B cell (primary cell): ENCODE results near the gene SEMA3A. TPM values are rescaled to one million over a fixed set of nuclear protein-coding genes. Genes with fewer than 3 reads are reported as not detected.

Experiments
- ATAC-seq: fragments of 200-7000 bp; cut with Tn5 transposase; one replicate; pipeline ENCODE4 v1.10.0; 2021; ENCODE audit warnings: low read depth, mild to moderate bottlenecking, moderate number of reproducible peaks, moderate library complexity
- CTCF ChIA-PET: fragments of 350-600 bp; sonication (Branson Sonifier 250); formaldehyde crosslinking; loops from one replicate; lab custom pipeline; 2021; ENCODE audit warnings: antibody characterized with exemption, inconsistent platforms; lab: Charles Lee
- POLR2A ChIA-PET: fragments of 350-600 bp; sonication (Branson Sonifier 250); formaldehyde crosslinking; loops from one replicate; lab custom pipeline; 2021; ENCODE audit warnings: antibody characterized with exemption; lab: Charles Lee
- DNase-seq: peaks from one replicate; pipeline ENCODE4 v3.0.0; 2013
- H2AFZ ChIP-seq: 2 replicates; pipeline ENCODE4 v1.6.1; 2012; ENCODE audit warnings: mild to moderate bottlenecking, low read depth, low read length; ENCODE audit not compliant: insufficient read depth, poor library complexity, severe bottlenecking
- H3K27ac ChIP-seq, 2 donors: 1 replicate in 1 of 2; 2 replicates in 1 of 2; pipeline ENCODE4 v1.5.1; 2012 to 2013; ENCODE audit warnings: low read length in 2 of 2, mild to moderate bottlenecking in 2 of 2, moderate library complexity in 1 of 2
- H3K27me3 ChIP-seq, 4 experiments: fragments of 200-600 bp in 1 of 4; sonication (generic) in 1 of 4; replicated peaks in 1 of 4; 1 replicate in 2 of 4; 2 replicates in 2 of 4; pipeline versions ENCODE4 v1.6.1 to v1.7.0; 2013 to 2016; ENCODE audit warnings: low read length in 3 of 4, mild to moderate bottlenecking in 2 of 4, mixed read lengths in 1 of 4, moderate library complexity in 1 of 4; ENCODE audit not compliant: insufficient read depth in 4 of 4, control insufficient read depth in 3 of 4; ENCODE audit errors: control extremely low read depth in 1 of 4
- H3K36me3 ChIP-seq, 2 experiments: replicated peaks in 1 of 2; 1 replicate in 1 of 2; 2 replicates in 1 of 2; pipeline versions ENCODE4 v1.6.1 to v1.7.1; 2013; ENCODE audit warnings: low read length in 1 of 2; ENCODE audit not compliant: insufficient read depth in 2 of 2, control insufficient read depth in 1 of 2; ENCODE audit errors: control extremely low read depth in 1 of 2, extremely low read depth in 1 of 2
- H3K4me1 ChIP-seq, 2 donors: fragments of 200-600 bp in 1 of 2; sonication (generic) in 1 of 2; 1 replicate in 1 of 2; 2 replicates in 1 of 2; pipeline versions ENCODE4 v1.5.1 to v1.6.1; 2013 to 2017; ENCODE audit warnings: low read length in 2 of 2; ENCODE audit not compliant: control insufficient read depth in 2 of 2, insufficient read depth in 2 of 2
- H3K4me2 ChIP-seq: replicated peaks from 2 replicates; pipeline ENCODE3; 2012; ENCODE audit warnings: mild to moderate bottlenecking, low read depth, low read length; ENCODE audit not compliant: poor library complexity, severe bottlenecking
- H3K4me3 ChIP-seq, 5 experiments: fragments of 200-600 bp in 1 of 5; sonication (generic) in 1 of 5; 1 replicate in 3 of 5; 2 replicates in 2 of 5; pipeline versions ENCODE4 v1.5.1 to v1.7.0; 2011 to 2016; ENCODE audit warnings: low read length in 4 of 5, mild to moderate bottlenecking in 4 of 5, low read depth in 2 of 5, control low read depth in 1 of 5, moderate library complexity in 1 of 5; ENCODE audit not compliant: insufficient read depth in 1 of 5; ENCODE audit errors: control extremely low read depth in 1 of 5, extremely low read depth in 1 of 5
- H3K79me2 ChIP-seq: fragments of 200-600 bp; sonication (generic); one replicate; pipeline ENCODE4 v1.6.0; 2016; ENCODE audit warnings: low read length; ENCODE audit not compliant: control insufficient read depth, insufficient read depth
- H3K9ac ChIP-seq: fragments of 200-600 bp; sonication (generic); 2 replicates; pipeline ENCODE4 v1.6.1; 2017; ENCODE audit warnings: mild to moderate bottlenecking, low read length, moderate library complexity
- H3K9me3 ChIP-seq, 3 donors: one replicate each; pipeline versions ENCODE4 v1.6.1 to v1.7.1; 2013; ENCODE audit warnings: low read length in 2 of 3; ENCODE audit not compliant: control insufficient read depth in 2 of 3, insufficient read depth in 1 of 3; ENCODE audit errors: control extremely low read depth in 1 of 3
- H4K20me1 ChIP-seq: 2 replicates; pipeline ENCODE4 v1.6.0; 2012; ENCODE audit warnings: mild to moderate bottlenecking, low read length; ENCODE audit not compliant: insufficient read depth, control insufficient read depth, poor library complexity, severe bottlenecking
- H3K27ac Mint-ChIP-seq: one replicate; pipeline ENCODE4 v1.8.0; 2021; ENCODE audit warnings: mixed read lengths
- H3K27me3 Mint-ChIP-seq: one replicate; pipeline ENCODE4 v1.8.0; 2021; ENCODE audit warnings: mixed read lengths
- H3K4me1 Mint-ChIP-seq: one replicate; pipeline ENCODE4 v1.8.0; 2021; ENCODE audit warnings: mixed read lengths
- H3K4me3 Mint-ChIP-seq: one replicate; pipeline ENCODE4 v1.8.0; 2021; ENCODE audit warnings: mixed read lengths
- H3K9me3 Mint-ChIP-seq: one replicate; pipeline ENCODE4 v1.8.0; 2022; ENCODE audit warnings: mixed read lengths; ENCODE audit not compliant: insufficient read depth
- EZH2 ChIP-seq: IDR thresholded peaks from 2 replicates; pipeline ENCODE4 v1.6.1; 2012; ENCODE audit warnings: borderline replicate concordance, low read depth, mild to moderate bottlenecking, moderate library complexity, low read length; ENCODE audit not compliant: insufficient read depth, poor library complexity, severe bottlenecking
- WGBS: methylation state at CpG from one replicate; pipeline ENCODE4 v1.1.5; 2013; ENCODE audit warnings: missing lambda C conversion rate; ENCODE audit not compliant: insufficient coverage; 5-methylcytosine and 5-hydroxymethylcytosine counted together
- intact Hi-C: fragments of 100-400 bp; cut with micrococcal nuclease; formaldehyde crosslinking; loops from one replicate; pipeline ENCODE4 v1.10.0; 2022
- polyA plus RNA-seq: library from polyadenylated mRNA; depleted of rRNA; stranded (reverse); fragments of >200 nt; gene quantifications from 2 replicates; pipeline ENCODE4 v1.2.3, GENCODE V29; 2012
- total RNA-seq, 2 donors: library from RNA; stranded (reverse); fragments of 120-200 nt in 1 of 2; gene quantifications; 1 replicate in 1 of 2; 2 replicates in 1 of 2; pipeline versions ENCODE4 v1.2.3 to v1.2.4, GENCODE V29; 2013 to 2022
- TF ChIP-seq, protein P1 (sequence below): fragments of 200-600 bp; IDR thresholded peaks from one replicate; pipeline ENCODE4 v1.8.0; 2022; ENCODE audit warnings: antibody characterized with exemption, mild to moderate bottlenecking

The SEMA3A gene
- total and polyA plus RNA-seq, 2 donors (not counting 1 experiment from before 2014, with no cell fraction given), result not detected

DNA sequence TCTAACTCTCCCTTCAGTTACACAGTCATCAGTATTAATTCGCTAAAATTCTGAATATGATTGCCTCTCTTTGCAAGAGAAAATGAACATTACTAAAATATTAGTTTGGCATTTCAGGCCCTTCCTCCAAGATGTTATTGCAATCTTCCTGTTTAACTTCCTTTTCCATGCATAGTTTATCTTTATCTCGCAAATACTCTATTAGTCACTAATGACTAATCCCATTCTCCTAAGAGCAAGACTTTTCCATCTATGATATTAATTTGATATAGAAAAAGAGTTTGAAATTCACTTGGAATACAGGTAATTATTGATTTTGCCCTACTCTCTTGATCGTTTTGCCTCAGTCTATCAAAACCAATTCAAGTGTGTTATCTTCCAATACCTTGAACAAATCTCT lies 41.8 kb upstream of the SEMA3A start:
- no peak for TF ChIP-seq EZH2
- TF ChIP-seq, protein P1, sequence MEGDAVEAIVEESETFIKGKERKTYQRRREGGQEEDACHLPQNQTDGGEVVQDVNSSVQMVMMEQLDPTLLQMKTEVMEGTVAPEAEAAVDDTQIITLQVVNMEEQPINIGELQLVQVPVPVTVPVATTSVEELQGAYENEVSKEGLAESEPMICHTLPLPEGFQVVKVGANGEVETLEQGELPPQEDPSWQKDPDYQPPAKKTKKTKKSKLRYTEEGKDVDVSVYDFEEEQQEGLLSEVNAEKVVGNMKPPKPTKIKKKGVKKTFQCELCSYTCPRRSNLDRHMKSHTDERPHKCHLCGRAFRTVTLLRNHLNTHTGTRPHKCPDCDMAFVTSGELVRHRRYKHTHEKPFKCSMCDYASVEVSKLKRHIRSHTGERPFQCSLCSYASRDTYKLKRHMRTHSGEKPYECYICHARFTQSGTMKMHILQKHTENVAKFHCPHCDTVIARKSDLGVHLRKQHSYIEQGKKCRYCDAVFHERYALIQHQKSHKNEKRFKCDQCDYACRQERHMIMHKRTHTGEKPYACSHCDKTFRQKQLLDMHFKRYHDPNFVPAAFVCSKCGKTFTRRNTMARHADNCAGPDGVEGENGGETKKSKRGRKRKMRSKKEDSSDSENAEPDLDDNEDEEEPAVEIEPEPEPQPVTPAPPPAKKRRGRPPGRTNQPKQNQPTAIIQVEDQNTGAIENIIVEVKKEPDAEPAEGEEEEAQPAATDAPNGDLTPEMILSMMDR, result no peak
- Histone ChIP-seq H3K27ac (no peak overlapping the region), H3K4me3 (no peak overlapping the region)

DNA sequence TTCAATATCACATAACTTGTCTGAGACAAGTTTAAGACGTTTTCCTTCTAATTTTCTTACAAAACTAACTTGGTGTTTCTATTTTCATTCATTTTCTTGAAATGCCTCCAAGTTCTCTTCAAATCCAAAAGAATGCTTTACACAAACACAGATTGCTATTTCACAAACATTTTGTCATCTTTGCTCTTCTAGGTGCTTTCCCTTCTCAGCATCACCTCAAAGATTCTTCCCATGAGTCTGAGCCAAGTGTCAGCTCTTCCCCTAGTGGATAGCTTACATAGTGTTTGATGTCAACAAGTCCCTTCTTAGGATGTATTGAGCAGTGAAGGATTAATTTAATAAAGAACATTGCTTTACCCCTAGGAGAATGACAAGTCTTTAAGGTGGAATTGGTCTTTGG lies 38.1 kb upstream of the SEMA3A start:
- Mint-ChIP-seq H3K4me1 (no peaks in the 10 kb centered on the region), H3K9me3 (no peaks in the 10 kb centered on the region), H3K27me3 (no peaks in the 10 kb centered on the region), H3K4me3 (no peak overlapping the region), H3K27ac (no peak overlapping the region)
- H3K4me3 ChIP-seq, result no peak overlapping the region
- WGBS, result 50% methylated on average over 1 of the region's 1 CpG
- no peaks in the 10 kb centered on the region for H3K4me1 ChIP-seq
- no peaks in the 10 kb centered on the region for H3K27me3 ChIP-seq
- no peak overlapping the region for H3K9ac ChIP-seq
- intact Hi-C loops, result no loop called here
- TF ChIP-seq EZH2, result no peak
- TF ChIP-seq, protein P1, result no peak
- POLR2A ChIA-PET, result no interaction called here
- no peaks in the 10 kb centered on the region for H3K9me3 ChIP-seq
- ATAC-seq (no peak), DNase-seq (no peak)
- CTCF ChIA-PET, result no interaction called here
- no peak overlapping the region for H3K4me2 ChIP-seq
- no peaks in the 10 kb centered on the region for H3K36me3 ChIP-seq
- no peak overlapping the region for H2AFZ ChIP-seq
- H4K20me1 ChIP-seq, result no peaks in the 10 kb centered on the region
- no peaks in the 10 kb centered on the region for H3K79me2 ChIP-seq
- no peak overlapping the region for H3K27ac ChIP-seq

More for the DNA sequence above, 41.8 kb upstream of the SEMA3A start:
- no peaks in the 10 kb centered on the region for H4K20me1 ChIP-seq
- no peak overlapping the region for H3K4me2 ChIP-seq
- no peaks in the 10 kb centered on the region for H3K79me2 ChIP-seq
- no peaks in the 10 kb centered on the region for H3K4me1 ChIP-seq
- ChIA-PET POLR2A (no interaction called here), CTCF (no interaction called here)
- WGBS, result no CpG with 5 or more reads among the region's 3 CpGs
- no peaks in the 10 kb centered on the region for H3K4me1 Mint-ChIP-seq
- H3K27me3 ChIP-seq, result no peaks in the 10 kb centered on the region
- H3K9me3 Mint-ChIP-seq, result peaks cover 2% of the 10 kb centered on the region
- no peak overlapping the region for H3K9ac ChIP-seq
- intact Hi-C loops, result no loop called here
- H3K36me3 ChIP-seq, result no peaks in the 10 kb centered on the region
- H2AFZ ChIP-seq, result no peak overlapping the region
- H3K4me3 Mint-ChIP-seq, result no peak overlapping the region
- no peak for ATAC-seq
- H3K27ac Mint-ChIP-seq, result no peak overlapping the region
- no peak for DNase-seq
- no peaks in the 10 kb centered on the region for H3K27me3 Mint-ChIP-seq
- H3K9me3 ChIP-seq, result no peaks in the 10 kb centered on the region
